Measurements from ENCODE around the gene HUNK.

The HUNK gene

GRCh38 chr21:31920275-31920674, 47.5 kb downstream of the HUNK start:
- FAIRE-seq (no peak), DNase-seq (ENCODE audit: insufficient read length, low spot score) (no peak)
- TF ChIP-seq CTCF (IDR thresholded peaks at IDR 0.05; ENCODE audit: insufficient read depth, missing control alignments), result no peak

- no peak for FAIRE-seq
- TF ChIP-seq CTCF (IDR thresholded peaks at IDR 0.05; ENCODE audit: insufficient read depth, missing control alignments), result no peak
- no peak for DNase-seq (ENCODE audit: insufficient read length, low spot score)
Measured at GRCh38 chr21:31921079-31921478, 48.3 kb downstream of the HUNK start.

- no peak for TF ChIP-seq CTCF (IDR thresholded peaks at IDR 0.05; ENCODE audit: insufficient read depth, missing control alignments)
- DNase-seq (ENCODE audit: insufficient read length, low spot score) (no peak), FAIRE-seq (no peak)
Measured at GRCh38 chr21:31922881-31923280, 50.1 kb downstream of the HUNK start.

GRCh38 chr21:31923756-31924155, 50.9 kb downstream of the HUNK start:
- FAIRE-seq, result no peak
- no peak for TF ChIP-seq CTCF (IDR thresholded peaks at IDR 0.05; ENCODE audit: insufficient read depth, missing control alignments)
- no peak for DNase-seq (ENCODE audit: insufficient read length, low spot score)

- FAIRE-seq, result no peak
- no peak for TF ChIP-seq CTCF (IDR thresholded peaks at IDR 0.05; ENCODE audit: insufficient read depth, missing control alignments)
- DNase-seq (ENCODE audit: insufficient read length, low spot score), result no peak
Measured at GRCh38 chr21:31924548-31924947, 51.7 kb downstream of the HUNK start.

GRCh38 chr21:31926498-31926897, 53.7 kb downstream of the HUNK start:
- no peak for FAIRE-seq
- no peak for TF ChIP-seq CTCF (IDR thresholded peaks at IDR 0.05; ENCODE audit: insufficient read depth, missing control alignments)
- no peak for DNase-seq (ENCODE audit: insufficient read length, low spot score)

- DNase-seq (ENCODE audit: insufficient read length, low spot score) (no peak), FAIRE-seq (no peak)
- no peak for TF ChIP-seq CTCF (IDR thresholded peaks at IDR 0.05; ENCODE audit: insufficient read depth, missing control alignments)
Measured at GRCh38 chr21:31927689-31928353, 55.0 kb downstream of the HUNK start.

All from D721Med (cell line).